NCI-H510A (cell line): ENCODE results near the gene ZNF280D.

Experiments used
- DNase-seq: peaks from one replicate; lab custom pipeline; 2025; lab: John Stamatoyannopoulos, UW

The ZNF280D gene

DNA sequence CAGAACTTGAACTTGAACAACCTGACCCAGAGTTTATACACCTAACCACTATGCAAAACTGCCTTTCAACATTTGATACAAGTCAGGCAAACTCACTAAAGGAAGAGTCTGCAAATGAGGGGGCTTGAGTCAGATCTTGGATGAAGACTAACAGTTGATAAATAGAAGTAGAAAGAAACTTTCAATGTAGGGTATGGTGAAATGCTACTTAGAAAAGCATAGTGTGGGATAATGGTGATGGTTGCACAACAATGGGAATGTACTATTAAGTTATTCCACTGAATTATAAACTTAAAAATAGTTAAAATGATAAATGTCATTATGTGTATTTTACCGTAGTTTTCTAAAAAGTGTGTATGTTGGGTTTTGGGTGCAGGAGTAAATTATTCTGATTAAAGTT, 19.7 kb upstream of the ZNF280D start:
- DNase-seq, result no peak

- no peak for DNase-seq
Observed at GRCh38 chr15:56749982-56750381, 16.7 kb upstream of the ZNF280D start.

DNA sequence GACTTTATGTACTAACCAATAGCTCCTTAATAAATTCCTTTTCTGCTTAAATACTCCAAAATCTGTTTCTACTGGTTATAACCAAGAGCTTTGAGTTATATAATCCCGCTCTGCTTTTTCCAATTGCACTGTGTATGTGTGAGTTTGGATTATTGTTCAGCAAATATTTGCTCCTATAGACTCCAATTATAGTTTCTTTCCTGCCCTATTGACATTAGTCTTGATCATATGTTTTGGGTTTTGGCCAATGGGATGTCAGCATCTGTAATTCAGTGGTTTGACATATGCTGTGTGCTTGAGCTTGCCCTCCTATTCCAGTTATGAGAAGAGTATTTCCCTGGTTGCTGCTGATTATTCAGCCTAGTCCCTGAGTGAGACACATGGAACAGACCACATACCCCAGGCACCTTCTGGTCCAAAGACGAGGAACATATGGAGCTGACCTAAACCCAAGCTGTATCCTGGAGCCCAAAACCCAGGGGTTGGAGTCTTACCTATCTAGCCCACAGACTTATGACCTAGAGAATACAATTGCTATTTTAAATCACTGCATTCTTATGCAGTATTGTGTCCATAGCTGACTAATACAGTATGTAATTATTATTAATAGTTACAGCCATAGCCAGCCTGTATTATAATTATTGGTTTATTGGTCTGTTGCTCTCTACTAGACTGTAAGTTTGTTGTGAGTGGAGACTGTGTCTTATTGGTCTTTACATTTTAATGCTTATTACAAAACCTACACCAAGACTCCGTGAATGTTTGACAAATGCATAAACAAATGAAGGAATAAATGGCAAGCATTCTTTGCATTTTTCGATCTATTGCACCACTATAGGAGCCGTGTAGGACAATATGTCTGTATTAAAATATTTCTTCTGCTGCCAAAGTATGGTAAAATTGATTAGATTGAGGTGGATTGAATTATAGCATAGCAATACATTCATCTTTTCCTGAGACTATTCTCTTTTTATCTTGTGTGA, 11.7 kb upstream of the ZNF280D start:
- no peak for DNase-seq

GRCh38 chr15:56741541-56741940, 8.2 kb upstream of the ZNF280D start:
- no peak for DNase-seq

- no peak for DNase-seq
Observed at GRCh38 chr15:56739964-56740640, 6.8 kb upstream of the ZNF280D start.

DNA sequence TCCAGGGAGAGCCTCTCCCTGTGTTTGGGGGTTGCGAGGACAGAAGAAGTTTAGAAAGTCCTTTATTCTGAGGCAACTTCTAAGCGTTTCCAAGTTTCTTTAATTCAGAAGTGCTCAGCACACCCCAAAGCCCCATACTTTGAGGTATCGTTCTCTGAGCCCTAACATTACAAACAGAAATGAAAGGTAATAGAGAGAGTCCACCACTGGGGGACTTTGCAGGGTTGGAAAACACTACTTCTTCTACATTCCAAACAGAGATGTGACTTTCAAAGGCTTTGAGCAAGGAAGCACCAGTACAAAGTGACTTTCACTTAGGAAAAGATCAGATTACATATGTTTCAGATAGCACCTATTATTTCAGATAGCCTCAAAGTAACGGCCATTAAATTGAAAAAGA, 6.2 kb upstream of the ZNF280D start:
- no peak for DNase-seq

- DNase-seq, result no peak
Observed at GRCh38 chr15:56737791-56738190, 4.5 kb upstream of the ZNF280D start.

GRCh38 chr15:56736881-56737707, 3.8 kb upstream of the ZNF280D start:
- DNase-seq, result no peak

DNA sequence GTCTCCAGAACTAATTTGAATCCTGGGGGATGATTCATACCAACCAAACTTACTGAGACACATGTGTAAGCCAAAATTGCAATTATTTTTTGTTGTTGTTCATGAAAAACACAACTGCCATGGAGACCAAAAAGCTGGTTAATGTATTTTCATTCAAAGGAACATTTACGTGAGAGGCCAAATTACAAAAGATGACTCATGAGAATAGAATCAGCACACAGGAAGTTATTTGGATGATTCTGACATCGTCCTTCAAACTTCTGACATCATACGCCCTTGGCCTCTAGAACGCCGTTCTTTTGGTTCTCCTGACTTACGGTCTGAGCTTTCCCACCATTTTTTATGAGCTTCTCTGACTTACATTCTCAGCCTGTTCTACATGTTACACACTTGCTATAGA, 3.0 kb upstream of the ZNF280D start:
- DNase-seq, result no peak

- no peak for DNase-seq
Observed at GRCh38 chr15:56735589-56735988, 2.3 kb upstream of the ZNF280D start.

DNA sequence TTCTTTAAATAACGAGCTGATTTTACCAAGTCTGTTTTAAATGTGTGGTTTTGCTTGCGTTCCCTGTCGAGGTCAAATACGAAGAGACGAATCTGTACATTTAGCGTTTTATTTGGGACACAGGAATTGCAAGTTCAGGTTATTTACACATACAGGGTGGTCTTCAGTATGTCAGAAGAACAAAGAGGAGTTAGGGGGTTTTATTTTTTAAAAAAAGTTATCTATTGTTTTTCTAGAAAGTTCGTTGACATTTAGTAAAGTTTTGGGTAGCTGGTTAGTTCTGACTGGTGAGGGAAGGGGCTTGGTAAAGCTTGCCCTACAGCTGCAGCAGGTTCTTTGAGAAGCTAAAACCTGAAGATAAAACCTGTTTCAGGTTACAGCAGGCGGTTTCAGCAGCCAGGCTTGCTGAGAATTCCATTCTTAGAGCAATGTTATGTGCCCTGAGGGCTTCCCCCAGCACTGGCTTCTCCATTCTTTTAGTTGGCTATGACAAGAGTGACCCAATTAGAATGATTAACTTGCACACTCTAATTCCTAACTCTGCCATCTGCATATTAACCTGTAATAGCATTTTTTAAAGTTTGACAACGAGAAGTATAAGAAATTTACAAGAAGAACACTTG, 815 bp upstream of the ZNF280D start:
- no peak for DNase-seq

GRCh38 chr15:56732886-56733135, 498 bp downstream of the ZNF280D start:
- DNase-seq, result no peak

DNA sequence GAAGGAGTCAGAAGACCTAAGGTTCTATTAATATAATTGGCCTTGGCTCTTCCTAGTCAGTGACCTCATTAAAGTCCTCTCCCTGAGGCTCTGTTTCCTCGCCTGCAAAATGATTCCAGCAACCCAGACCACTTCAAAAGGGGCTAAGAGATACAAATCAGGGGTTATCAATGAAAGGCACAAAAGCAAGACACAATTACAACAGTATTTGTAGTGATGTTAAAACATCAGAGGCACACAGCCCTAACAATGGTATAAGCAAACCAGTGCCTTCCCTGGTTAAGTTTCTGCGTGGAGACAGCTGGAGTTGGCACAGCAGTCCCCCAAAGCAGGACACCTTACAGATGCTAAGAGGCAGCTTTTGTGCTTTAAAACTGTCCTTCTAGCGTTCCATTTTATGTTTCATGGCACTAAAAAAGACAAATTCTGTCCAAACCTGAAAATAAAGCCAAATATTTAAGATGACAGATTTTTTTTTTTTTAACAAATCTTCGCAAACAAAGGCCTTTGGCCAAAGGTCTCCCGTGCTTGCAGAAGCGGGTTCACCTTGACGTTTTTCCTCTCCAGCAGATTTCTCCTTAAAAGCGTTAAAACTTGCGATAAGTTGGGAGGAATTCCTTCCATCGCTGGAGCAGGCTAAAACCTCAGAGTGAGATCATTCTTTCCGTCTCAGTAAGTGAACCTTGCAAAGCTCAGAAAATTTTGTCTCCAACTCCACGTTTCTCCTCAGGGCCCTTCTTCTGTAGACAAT, 999 bp downstream of the ZNF280D start:
- no peak for DNase-seq

- no peak for DNase-seq
Observed at GRCh38 chr15:56731548-56731947, 1.8 kb downstream of the ZNF280D start.

GRCh38 chr15:56729561-56729960, 3.7 kb downstream of the ZNF280D start:
- DNase-seq, result no peak

- DNase-seq, result no peak
Observed at GRCh38 chr15:56725386-56725785, 7.9 kb downstream of the ZNF280D start.

DNA sequence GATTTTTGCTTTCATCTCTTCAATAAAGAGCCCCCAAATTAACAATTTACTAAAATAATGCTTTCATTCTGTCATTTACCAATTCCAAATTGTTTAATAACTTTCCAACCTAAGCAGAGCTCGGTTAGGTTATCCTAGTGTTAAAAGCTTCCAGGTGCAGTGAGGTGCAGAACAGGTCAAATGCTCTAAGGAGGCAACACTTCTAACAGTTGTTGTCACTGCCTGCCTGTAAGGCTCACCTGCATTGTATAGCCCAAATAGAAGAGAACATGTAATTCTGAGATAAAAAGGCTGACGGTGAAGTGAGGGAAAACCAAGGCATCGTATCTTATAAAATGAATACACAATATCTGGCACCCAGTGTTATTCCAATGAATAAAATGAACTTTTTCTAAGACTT, 9.1 kb downstream of the ZNF280D start:
- no peak for DNase-seq

GRCh38 chr15:56723787-56724186, 9.5 kb downstream of the ZNF280D start:
- no peak for DNase-seq

DNA sequence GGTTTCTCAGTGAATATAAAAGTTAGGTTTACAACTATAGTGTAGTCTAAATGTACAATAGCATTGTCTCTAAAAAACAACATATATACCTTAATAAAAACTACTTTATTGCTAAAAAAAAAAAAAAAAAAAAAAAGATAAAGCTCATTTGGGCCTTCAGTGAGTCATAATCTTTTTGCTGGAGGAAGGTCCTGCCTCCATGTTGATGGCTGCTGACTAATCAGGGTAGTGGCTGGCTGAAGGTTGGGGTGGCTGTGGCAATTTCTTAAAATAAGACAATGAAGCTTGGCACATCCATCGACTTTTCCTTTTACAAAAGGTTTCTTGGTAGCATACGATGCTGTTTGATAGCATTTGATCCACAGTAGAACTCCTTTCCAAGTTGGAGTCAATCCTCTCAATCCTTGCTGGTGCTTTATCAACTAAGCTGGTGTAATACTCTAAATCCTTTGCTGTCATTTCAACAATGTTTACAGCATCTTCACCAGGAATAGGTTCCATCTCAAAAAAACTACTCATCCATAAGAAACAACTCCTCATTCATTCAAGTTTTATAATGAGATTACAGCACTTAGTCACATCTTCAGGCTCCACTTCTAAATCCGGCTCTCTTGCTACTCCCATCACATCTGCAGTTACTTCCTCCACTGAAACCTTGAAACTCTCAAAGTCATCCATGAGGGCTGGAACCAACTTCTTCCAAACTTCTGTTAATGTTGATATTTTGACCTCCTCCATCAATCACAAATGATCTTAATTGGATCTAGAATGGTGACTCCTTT, 13.3 kb downstream of the ZNF280D start:
- no peak for DNase-seq

GRCh38 chr15:56719021-56719612, 14.2 kb downstream of the ZNF280D start:
- no peak for DNase-seq
